HG03139 (cell line): Measurements from ENCODE around the gene GFER.
A peak's percentile ranks its signal among the peaks of the same experiment; 100 is the strongest.

Source experiments
- ATAC-seq: cut with Tn5 transposase; IDR thresholded peaks from one replicate; pipeline ENCODE4 v1.9.1; 2021; ENCODE audit not compliant: unreplicated experiment

The GFER gene

DNA sequence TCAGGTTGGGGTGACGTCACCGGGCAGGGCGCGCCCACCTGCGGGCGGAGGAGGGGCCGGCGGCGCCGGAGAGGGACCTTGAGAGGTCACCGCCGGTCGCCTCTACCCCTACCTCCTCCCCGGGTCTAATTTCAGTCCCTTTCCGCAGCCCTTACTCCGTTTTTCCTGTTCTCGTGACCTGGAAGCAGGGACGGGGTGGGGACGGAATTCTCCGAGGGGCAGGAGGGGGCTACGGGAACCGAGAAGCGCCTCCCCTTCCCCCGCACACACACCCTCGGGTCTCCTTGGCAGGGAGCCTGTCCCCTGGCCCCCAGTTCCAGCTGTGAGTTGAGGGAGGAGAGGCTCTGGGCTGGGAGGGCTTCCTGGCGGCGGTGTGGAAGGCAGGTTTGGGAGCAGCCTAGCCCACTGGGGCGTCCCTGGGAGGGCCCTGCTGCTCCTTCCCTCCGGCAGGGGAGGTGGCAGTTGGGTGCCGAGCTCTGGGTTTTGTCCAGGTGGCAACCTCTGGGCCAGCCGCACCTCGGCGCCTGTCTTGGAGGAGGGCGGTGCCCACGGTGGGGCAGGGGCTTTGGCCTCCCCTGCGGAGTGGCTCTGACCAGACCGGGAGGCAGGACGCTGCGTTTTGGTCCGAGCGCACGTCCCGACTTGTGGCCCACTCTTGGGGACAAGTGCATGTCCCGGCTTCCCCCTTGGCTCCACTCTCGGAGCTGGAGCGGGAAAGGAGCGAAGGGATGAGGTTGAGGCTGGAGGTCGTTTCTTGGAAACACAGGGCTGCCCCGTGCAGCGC, 6.5 kb downstream of the GFER start:
- ATAC-seq: peak; percentile 8

DNA sequence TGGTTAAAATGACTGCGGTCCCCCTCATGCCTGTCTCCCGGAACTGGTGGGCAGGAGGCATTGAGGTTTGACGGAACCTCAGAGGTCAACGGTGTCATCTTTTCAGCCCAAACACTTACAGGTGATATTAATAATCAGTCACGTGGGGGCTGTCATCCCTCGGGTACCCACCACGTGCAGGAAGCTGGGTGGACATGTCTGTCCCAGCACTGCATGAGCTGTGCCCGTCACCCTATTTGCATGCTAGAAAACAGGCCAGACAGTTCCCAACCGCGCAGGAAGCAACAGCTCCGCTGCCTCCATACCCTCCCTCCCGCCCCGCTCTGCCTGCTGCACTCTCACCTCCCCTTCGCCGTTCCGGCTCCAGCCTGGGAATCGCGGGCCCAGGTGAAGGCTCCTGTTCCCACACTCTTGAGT, 7.2 kb downstream of the GFER start:
- peak; percentile 38 for ATAC-seq

DNA sequence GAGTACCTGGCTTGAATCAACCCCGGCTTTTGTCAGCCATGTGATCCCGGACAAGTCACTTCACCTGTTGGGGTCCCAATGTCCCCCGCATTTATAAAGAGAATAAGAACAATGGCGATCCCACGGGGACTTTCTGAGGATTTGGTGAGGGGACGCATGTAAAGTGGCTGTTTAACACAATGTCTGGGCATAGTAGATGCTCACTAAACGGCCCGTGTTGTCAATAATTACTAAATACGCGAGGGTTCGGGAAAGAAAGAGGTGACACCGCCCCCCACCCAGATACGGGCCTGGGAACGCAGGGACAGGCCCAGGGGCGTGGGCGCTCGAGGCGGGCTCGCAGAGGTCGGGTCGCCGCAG, 7.6 kb downstream of the GFER start:
- no peak for ATAC-seq

DNA sequence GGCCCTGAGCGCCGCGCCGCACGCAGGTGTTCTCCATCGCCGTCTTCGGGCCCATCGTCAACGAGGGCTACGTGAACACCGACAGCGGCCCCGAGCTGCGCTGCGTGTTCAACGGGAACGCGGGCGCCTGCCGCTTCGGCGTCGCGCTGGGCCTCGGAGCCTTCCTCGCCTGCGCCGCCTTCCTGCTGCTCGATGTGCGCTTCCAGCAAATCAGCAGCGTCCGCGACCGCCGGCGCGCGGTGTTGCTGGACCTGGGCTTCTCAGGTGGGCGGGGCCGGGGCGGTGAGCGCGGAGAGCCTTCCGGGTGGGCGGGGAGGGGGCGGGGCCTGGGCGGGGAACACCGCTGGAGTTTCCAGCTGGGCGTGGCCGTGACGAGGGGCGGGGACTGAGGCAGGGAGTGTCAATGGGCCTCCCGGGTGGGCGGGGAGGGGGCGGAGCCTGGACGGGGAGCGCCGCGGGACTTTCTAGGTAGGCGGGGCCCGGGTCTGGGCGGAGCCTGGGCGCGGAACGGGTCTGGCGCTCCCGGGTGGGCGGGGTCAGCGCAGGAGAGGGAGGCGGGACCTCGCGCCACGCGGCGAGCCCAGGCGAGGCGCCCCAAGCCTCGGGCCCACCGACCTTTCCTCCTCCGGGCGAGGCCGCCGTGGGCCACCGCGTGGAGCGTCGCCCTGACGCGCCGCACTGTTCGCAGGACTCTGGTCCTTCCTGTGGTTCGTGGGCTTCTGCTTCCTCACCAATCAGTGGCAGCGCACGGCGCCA, 8.1 kb downstream of the GFER start:
- ATAC-seq: peak; percentile 42

DNA sequence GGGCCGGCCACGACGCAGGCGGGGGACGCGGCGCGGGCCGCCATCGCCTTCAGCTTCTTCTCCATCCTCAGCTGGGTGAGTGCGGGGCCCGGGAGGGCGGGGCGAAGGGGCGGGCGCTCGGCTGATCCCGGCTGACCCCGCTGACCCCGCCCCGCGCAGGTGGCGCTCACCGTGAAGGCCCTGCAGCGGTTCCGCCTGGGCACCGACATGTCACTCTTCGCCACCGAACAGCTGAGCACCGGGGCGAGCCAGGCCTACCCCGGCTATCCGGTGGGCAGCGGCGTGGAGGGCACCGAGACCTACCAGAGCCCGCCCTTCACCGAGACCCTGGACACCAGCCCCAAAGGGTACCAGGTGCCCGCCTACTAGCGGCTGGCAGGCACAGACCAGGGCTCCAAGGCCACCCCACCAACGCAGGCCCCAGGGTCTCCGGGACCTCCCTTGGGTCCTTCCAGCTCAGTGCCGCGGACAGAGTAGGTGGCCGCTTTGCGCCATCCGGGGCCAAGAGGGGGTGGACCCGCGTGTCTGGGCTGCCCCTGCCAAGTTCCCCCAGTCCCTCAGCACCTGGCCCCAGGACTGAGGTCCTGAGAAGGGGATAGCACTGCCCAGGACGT, 8.8 kb downstream of the GFER start:
- no peak for ATAC-seq

DNA sequence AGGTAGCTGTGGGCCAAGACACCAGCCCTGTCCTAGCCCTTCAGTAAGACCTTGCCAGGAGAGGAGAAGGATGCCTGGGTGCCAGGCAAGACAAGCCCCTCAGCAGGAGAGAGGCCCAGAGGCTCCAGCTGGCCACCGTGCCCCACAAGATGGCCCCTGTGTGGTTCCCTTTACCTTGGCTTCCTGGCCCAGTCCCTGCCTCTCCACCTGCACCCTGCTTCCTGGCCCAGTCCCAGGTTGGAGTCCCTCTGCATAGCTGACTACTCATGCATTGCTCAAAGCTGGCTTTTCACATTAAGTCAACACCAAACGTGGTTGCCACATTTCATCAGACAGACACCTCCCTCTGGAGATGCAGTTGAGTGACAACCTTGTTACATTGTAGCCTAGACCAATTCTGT, 9.7 kb downstream of the GFER start:
- ATAC-seq: no peak

DNA sequence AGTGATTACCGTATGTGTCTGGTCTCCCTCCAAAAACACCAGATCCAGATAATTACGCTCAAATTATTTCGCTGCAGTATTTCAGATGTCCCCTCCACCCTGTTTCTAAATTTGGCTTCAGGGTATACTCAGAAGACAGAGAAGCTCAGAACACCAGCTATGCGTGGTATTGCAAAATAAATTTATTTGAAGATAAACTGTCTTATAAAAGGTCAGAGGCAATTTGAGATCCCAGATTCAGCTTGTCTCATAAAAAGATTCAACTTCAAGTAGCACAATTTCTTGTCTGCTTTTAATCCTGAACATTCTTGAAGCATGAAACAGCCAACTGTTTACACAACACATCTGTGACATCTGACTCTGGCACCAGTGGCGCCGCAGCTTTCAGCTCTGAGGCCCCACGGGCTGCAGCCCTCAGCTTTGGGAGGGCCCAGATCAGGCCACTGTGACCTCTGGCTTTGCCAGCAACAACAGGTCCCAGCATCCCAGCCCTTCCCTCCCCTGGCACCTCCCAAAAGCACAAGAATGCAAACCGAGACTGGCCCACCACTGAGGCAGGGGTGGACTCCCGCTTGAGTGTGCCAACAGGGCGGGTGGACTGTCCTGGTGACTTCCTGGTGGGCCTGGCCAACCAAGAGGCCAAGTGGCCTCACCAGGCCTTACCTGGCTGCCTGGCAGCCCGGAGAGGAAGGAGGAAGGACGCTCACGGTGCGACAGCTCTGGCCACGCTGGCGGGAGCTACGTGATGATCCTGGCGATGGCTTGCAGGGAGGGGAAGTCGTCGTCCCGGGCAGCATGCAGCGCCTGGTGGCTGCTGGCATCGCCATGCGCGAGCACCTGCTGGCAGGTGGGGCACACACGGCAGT, 13.7 kb downstream of the GFER start:
- no peak for ATAC-seq

DNA sequence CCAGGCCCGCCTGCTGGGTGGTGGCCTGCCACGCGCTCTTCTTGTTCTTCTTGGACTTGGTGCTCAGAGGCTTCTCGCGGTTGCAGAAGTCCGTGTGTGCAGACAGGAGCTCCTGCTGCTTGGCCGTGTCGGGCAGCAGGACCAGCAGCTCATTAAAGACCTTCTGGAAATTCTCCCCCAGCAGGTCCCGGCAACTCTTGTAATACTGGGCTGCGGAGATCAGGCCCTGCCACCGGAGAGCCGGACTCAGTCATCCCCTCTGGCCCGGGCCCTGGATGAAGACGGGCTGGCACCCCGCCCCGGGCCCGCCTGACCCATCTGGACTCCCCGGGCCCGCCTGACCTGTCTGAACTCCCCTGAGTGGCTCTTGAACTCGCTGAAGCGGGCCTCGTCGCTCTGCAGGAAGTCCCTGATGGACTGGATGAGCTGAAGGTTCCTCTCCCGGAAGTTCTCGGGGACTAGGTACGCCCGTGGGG, 14.4 kb downstream of the GFER start:
- ATAC-seq: no peak

DNA sequence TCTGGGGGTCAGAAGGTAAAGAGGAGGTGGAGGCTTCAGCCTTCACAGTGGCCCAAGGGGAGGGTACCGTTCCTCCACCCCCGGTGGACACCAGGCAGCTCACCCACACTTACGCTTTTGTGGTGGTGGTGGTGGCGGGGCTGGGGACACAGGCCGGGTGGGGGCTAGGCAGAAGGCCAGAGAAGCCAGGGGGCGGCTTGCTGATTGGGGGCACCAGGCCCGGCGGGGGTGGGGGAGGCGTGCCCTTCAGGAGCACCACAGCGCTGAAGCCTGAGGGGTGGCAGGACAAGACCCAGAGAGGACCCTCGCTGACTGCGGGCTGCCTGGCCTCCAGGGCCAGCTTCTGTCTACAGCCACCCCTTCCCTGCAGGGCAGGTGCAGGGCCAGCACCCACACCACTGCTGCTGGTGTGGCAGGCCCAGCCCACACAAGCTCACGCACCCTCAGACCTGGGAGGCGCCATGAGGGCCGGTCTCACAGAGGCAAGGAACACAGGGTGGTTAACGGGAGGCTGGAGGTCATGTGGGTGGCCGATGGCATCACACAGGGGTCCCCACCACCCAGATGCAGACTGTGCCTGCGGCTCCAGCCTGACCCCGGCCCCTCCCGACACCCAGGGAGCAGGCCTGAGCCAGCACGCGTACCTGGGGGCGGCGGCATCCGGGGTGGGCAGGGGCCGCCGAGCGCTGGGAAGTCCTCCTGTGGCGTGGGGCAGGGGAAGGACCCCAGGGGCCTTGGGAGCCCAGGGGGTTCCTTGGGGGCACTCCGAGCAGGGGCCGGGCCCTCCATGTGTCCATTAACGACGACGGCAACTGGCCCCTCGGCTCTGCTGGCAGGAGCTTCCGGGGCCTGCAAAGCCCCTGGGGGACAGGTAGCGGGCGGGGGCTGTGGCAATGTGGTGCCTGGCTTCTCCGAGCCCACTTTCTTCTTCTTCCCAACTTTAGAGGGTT, 15.1 kb downstream of the GFER start:
- ATAC-seq: no peak

DNA sequence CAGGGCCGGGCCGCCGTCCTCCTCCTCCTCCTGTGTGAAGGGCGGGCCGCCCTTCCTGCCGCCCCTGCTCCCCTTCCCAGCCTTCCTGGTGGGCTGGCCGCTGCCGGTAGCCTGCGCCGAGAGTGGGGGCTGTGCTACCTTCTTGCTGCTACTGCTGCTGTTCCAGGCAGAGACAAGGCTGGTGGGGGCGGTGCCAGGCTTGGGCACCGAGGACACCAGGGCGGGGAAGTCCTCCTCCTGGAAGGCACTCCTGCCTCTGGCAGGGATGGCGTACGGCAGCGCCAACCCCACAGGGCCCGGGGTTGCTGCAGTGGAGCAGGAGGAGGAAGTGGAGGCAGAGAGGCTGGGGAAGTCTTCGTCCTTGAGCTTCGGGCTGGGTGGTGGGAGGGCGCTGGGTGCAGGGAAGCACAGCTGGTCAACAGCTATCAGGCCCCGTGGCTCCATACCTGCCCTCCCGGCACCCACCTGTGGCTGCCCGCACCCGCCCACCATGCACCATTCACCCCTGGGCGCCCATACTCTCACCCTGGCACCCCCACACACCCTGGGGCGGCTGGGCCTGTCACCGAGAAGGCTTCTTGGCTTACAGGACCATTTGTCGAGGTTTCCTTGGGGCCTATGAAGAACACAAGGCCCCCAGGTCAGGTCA, 16.0 kb downstream of the GFER start:
- ATAC-seq: no peak

DNA sequence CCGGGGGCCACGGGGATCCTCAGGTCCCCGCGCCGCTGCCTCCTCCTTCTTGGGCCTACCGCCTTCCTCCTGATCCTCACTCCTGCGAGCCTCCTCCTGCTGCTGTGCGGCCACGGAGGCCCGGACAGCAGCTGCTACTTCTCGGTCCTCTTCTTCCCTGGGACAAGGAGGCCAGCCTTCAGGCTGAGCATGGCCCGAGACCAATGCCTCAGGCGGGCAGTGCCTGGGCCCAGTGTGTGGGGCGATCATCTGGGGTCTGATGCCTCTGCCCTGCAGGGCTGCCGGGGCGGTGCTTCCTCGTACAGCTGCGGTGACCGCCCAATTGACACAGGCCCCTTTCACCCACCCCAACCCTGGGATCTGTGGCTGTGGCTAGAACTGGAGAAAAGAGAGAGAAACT, 17.0 kb downstream of the GFER start:
- ATAC-seq: no peak

DNA sequence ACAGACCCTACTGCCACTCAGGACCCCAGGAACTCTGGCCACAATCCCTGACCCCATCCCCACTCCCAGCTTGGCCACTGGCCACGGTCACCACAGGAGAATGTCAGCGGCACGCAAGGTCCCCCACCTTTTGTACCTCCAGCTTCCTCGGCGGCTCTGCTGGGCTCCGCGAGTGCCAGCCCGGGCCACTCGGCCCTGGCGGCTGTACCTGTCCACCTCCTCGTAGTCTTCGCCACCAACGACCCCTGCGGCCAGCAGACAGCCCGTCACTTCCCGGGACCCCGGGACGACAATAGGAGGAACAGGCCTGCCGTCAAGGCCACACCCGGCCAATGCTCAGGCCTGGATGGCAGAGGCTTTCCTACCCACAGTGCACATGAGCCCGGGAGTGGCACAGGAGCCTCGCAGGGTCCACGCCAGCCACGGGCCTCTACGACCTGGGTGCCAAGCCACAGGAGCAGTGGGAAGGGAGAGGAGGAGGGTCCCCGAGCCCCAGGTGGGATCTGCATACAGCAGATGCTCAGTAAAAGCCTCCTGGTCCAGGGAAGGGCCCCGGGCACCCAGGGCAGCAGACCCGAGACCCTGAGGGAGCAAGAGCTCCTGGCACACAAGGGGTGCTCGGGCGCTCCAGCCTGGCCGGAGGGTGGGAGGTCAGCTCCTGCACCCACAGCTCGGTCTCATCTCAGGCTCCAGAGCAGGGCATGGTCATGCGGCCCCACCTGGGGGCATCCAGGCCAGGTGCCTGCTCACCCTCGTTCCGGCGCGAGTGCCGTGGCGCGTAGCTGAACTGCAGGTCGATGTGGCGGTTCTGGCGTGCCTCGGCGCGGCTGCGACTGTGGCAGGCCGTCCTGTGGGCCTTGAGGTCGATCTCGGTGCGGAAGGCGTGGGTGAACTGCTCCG, 17.7 kb downstream of the GFER start:
- no peak for ATAC-seq

DNA sequence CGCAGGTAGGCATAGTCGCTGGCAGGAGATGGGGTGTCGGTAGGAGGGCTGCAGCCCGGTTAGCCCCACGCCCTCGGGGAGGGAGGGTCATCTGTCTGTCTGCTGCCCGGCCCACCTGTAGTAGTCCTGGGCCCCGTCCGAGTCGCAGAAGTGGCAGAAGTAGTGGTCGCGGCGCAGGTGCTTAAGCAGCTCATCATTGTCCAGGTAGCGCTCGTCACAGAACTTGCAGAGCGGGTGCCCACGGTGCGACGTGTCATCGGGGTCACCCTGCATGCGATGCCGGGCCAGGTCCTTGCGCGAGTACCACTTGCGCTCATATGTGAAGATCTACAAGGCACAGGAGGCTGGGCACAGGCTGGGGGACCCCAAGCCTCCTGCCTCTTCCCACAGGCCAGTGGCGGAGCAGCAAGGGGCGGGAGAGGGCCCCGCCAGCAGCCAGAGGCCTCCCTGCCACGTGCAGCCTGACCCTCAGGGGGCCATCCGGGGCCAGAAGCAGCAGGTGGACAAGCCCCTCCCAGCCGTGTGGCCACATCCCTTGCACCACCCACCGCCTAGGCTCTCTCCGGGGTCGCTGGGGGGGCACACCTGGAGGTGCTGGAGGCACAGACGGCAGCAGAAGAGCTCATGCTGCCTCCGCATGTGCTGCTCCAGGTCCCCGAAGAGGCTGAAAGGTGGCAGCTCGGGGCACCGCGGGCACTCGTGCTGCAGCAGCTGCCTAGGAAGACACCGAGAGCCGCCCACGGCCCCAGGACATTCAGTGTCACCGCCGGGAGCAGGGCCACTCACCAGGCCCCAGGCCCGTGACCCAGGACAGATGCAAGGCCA, 18.6 kb downstream of the GFER start:
- ATAC-seq: no peak

DNA sequence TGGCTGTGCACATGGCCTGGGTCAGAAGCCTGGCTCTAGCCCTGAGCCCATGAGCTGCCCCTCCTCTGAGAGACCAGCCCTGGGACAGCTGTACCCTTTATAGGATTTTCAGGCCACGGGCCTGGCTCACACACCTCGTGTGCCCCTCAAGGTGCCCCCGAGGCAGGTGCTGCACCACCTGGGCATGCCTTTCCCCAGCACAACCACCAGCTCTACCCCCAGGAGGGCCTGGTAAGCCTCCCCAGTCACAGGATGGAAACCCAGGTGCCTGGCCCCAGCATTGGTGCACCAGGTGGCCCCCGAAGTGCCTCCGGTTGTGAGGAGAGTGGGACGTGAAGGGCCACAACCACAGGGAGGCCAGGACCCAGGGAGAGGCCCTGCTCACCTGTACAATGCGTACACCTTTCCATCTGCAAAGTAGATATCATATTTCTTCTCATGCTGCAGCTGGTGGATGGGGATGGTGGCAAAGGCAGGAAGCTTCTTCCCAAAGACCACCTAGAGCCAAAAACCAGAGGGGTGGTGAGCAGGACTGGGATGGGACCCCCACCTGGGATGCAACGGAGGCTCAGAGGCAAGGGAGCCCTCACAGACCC, 19.3 kb downstream of the GFER start:
- no peak for ATAC-seq

DNA sequence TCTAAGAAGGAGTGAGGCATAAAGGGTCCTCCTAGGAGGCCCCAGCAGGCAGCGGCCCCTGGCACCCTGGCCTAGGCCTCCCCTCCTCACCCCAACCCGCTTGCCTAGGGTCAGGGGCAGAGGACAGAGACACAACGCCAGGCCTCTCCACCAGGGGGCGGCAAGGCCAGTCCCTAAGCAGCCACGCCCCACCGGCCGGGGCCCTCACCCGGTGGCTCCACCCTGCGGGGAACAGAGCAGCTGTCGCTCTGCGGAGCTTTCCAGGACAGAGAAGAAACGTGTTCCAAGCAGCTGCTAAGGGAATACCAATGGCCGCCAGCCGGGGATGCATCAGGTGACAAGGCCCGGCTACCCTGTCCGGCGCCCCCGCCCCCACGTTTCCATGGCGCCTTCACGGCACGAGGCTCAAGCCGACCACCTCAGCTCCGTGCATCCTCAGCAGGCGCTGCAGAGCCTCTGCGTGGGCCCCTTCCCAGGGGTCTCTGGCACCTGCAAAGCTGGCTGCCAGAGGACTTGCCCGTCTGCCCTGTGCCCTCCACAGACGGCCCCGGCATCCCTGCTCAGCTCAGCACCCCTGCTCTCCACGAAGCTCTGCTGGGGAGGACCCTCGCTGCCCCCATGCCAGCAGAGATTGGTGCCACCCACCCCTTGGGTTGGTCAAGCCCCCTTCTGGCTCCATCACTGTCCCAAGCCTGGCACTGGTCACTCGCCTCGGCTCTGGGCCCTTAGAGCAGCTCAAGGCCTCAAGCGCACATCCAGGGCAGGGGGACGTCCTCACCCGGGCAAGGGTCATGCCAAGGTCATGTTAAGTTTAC, 20.0 kb downstream of the GFER start:
- no peak for ATAC-seq

DNA sequence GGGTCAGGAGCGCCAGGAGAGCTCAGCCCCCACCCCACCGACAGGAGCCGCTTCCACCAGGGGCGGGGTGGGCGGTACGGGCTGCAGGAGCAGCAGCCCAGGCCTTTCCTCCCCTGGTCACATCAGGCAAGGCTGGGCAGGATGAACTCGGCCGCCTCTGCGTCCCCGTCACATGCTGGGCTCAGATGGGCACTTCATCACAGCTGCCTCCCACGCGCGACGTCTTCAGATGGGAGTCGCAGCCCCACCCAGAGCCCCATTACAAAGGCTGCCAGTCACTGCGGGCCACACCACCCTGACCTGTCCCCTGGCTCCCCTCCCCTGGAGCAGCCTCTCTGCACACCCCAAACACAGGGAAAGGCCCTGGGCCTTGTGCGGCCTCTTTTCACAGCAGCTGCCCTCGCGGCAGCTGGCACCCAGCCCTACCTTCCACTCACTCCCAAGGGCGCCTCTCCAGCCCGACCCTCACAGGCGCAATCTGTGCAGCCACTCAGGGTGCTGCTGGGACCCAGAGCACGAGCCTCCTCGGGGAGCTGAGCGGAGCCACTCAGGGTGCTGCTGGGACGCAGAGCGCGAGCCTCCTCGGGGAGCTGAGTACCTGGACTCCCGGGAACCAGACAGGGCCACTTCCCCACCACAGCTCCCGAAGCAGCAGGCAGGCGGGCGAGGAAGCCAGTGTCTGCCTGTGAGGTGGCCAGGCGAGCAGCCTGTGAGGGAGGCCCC, 21.0 kb downstream of the GFER start:
- no peak for ATAC-seq
